RWPE1 (cell line): ENCODE measurements around the gene GFI1.

Experiments
- CTCF ChIA-PET: fragments of 350-600 bp; sonication (Branson Sonifier 250); formaldehyde crosslinking; extraction: SDS; loops from one replicate; lab custom pipeline; 2021; lab: Yijun Ruan, JAX
- POLR2A ChIA-PET: fragments of 400-600 bp; formaldehyde crosslinking; extraction: SDS; loops from one replicate; lab custom pipeline; 2020; ENCODE audit warnings: antibody characterized with exemption; ENCODE audit not compliant: low non-redundant PET; lab: Yijun Ruan, JAX
- DNase-seq: peaks from one replicate; pipeline ENCODE4 v3.0.0; 2012; ENCODE audit warnings: low spot score
- H3K27ac ChIP-seq: fragments of 450-650 bp; 2 replicates; pipeline ENCODE4 v1.5.1; 2017
- TF ChIP-seq, protein P1 (sequence below): fragments of 450-650 bp; conservative IDR thresholded peaks from 2 replicates; pipeline ENCODE4 v1.5.1; 2017; ENCODE audit warnings: low read depth, mild to moderate bottlenecking

The GFI1 gene

DNA sequence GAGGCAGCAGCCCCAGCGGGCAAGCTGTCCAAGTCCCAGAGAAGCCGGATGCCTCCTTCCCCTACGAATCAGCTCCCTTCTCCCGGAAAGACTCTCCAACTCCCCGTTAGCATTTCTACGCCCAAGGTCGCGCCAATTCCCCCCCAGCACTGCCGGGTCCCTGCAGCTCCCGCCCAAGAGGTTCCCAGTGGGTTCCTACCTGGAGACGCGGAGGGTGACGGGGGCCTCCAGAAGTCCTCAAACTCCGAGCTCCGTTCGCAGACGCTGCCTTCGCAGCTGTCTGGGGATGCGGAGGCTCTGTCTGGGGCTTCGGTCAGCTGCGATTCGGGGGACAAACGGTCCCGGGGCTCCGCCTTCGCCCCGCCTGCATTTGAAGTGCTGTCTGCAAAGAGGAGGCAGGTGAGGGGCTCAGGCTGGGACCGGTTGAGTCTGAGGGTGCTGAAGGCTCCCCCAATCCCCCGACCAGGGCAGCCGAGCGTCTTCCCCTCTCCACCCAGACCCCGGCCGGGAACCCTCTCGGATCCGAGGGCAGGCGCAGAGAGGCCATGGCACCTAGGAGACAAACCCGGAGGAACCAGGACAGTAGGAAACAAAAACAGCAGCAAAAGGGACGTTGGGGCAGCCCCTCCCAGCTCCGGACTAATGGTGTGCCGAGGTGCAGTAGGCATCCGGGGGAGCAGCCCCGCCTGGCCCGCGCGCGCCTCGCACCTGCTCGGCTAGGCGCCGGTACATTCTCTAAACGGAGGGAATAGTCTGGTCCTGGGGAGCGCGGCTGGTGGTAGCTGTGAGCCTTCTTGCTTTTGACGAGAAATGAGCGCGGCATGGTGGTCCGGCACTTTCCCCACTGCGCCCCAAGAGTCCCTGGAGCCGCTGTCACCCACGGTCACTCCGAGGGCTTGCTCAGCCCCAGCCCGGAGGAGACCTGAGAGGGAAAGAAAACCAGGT, 3.8 kb downstream of the GFI1 start:
- no peak for DNase-seq
- H3K27ac ChIP-seq = no peak overlapping the region
- ChIA-PET CTCF (interaction anchor here (0.6 to 1.0 kb wide), 3 partner anchors 94 to 349 kb away, joined by 3 read pairs; partner anchors contain the start of gene RPL5), POLR2A (interaction anchor here (0.7 kb wide), 1 partner anchor 712 kb away, joined by 3 read pairs; no protein-coding TSS in a partner anchor)
- TF ChIP-seq, protein P1, sequence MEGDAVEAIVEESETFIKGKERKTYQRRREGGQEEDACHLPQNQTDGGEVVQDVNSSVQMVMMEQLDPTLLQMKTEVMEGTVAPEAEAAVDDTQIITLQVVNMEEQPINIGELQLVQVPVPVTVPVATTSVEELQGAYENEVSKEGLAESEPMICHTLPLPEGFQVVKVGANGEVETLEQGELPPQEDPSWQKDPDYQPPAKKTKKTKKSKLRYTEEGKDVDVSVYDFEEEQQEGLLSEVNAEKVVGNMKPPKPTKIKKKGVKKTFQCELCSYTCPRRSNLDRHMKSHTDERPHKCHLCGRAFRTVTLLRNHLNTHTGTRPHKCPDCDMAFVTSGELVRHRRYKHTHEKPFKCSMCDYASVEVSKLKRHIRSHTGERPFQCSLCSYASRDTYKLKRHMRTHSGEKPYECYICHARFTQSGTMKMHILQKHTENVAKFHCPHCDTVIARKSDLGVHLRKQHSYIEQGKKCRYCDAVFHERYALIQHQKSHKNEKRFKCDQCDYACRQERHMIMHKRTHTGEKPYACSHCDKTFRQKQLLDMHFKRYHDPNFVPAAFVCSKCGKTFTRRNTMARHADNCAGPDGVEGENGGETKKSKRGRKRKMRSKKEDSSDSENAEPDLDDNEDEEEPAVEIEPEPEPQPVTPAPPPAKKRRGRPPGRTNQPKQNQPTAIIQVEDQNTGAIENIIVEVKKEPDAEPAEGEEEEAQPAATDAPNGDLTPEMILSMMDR = no peak

- ChIA-PET POLR2A (interaction anchor here (0.7 kb wide), 1 partner anchor 713 kb away, joined by 3 read pairs; no protein-coding TSS in a partner anchor), CTCF (interaction anchor here (0.6 to 1.0 kb wide), 2 partner anchors 178 to 350 kb away, joined by 3 read pairs; partner anchors contain the start of gene RPL5)
- no peak for DNase-seq
- H3K27ac ChIP-seq = no peak overlapping the region
- TF ChIP-seq, protein P1 = no peak
Observed at GRCh38 chr1:92481971-92482664, 4.6 kb downstream of the GFI1 start.

DNA sequence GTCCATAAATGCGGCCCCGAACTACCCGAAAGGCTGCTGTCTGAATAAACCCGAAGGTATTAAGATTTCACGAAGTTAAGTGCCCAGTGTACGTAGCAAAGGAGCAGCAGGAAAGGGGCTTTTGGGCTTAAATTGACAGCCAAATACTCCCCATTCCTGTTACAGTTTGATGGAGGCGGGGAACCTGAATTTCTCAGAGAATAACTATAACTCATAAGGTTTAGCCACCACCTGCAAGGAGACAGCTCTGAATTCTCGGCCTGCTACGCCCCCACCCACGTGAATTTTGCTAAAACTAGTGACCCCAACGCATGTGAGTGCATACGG, 5.2 kb downstream of the GFI1 start:
- TF ChIP-seq, protein P1 = no peak
- no peak overlapping the region for H3K27ac ChIP-seq
- CTCF ChIA-PET = interaction anchor here (1.0 kb wide), 1 partner anchor 350 kb away, joined by 3 read pairs; the partner anchor contains the start of gene RPL5
- POLR2A ChIA-PET = no interaction called here
- no peak for DNase-seq

DNA sequence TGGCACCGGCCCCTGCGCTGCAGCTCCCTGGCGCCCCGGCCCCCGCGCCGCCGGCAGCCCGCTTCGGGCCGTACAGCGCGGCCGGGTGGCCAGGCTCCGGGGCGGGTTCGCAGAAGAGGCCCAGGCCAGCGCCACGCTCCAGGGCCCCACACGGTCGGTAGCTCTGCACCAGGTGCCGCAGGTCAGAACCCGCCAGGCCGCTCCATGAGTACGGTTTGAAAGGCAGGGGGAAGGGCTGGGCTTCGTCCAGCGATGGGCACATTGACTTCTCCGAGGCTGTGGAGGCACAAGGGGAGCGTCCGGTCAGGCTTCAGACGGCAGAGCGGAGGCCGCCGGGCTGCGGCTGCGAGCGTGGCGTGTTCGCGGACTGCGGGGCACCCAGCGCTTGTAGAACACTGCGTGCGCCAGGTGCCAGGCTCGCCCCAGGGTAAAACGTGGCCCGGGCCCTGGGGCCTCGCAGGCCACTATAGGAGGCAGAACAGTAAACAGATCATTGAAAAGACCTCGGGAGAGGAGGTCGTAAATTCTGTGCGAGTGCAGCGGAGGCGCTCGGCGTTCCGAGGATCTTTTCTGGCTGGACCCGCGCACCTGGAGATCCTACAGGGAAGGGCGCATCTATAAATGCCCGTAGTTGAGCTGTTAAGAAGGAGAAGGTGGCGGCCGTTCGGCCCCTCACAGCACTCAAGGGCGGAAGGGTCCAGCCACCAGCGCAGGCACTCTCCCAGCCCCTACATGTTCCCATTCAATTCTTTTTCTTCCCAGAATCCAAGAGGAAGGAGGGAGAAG, 5.7 kb downstream of the GFI1 start:
- no peak overlapping the region for H3K27ac ChIP-seq
- DNase-seq = no peak
- TF ChIP-seq, protein P1 = no peak
- POLR2A ChIA-PET = no interaction called here
- CTCF ChIA-PET = interaction anchor here (0.6 kb wide), 1 partner anchor 102 kb away, joined by 6 read pairs; no protein-coding TSS in a partner anchor

DNA sequence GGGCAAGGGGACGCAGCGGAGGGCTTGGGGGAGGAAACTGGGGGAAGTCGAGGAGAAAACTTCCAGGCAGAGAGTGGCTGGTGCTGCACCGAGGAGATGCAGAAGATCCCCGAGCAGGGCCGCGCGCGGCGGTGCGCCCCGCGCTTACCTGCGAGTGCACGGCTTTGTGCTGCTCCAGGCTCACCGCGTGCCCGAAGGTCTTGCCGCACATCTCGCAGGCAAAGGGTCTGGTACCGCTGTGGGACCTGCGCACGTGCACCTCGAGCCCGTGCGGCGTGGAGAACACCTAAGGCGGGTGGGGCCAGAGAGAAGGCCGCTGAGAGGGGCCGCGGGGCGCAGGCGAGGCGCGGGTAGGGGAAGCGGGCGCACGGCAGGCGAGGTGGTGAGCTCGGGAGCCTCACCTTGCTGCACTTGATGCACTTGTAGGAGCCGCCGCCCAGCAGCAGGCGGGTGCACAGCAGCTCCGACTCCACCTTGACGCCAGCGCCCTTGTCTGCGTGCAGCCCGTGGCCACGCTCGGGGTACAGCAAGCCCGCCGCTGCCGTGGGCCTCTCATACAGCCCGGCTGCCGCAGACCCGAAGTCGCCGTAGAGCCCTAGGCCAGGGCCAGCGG, 6.4 kb downstream of the GFI1 start:
- POLR2A ChIA-PET = no interaction called here
- TF ChIP-seq, protein P1 = no peak
- CTCF ChIA-PET = interaction anchor here (0.6 kb wide), 1 partner anchor 103 kb away, joined by 6 read pairs; no protein-coding TSS in a partner anchor
- no peak for DNase-seq
- H3K27ac ChIP-seq = no peak overlapping the region
